Activated naive CD8-positive, alpha-beta T cell treated with anti-CD3 and anti-CD28 coated beads, Interleukin-2, amount 50 U/mL, for 24 hours (primary cell): ENCODE data around the gene SETD1B.

Source experiments
- ATAC-seq: fragments of 150-1000 bp; cut with Tn5 transposase; one replicate; pipeline ENCODE4 v1.10.0; 2021
- DNase-seq: peaks from one replicate; pipeline ENCODE4 v3.0.0; 2021
- H3K27ac Mint-ChIP-seq: one replicate; pipeline ENCODE4 v1.8.0; 2021; ENCODE audit warnings: mild to moderate bottlenecking, mixed read lengths
- H3K27me3 Mint-ChIP-seq: one replicate; pipeline ENCODE4 v1.8.0; 2021; ENCODE audit warnings: mixed read lengths
- H3K36me3 Mint-ChIP-seq: one replicate; pipeline ENCODE4 v1.8.0; 2021; ENCODE audit warnings: low read depth, mixed read lengths
- H3K4me1 Mint-ChIP-seq: one replicate; pipeline ENCODE4 v1.8.0; 2021; ENCODE audit warnings: mixed read lengths
- H3K4me3 Mint-ChIP-seq: one replicate; pipeline ENCODE4 v1.8.0; 2021; ENCODE audit warnings: mild to moderate bottlenecking, moderate library complexity, mixed read lengths
- H3K9me3 Mint-ChIP-seq: one replicate; pipeline ENCODE4 v1.8.0; 2021; ENCODE audit warnings: mixed read lengths

The SETD1B gene

DNA sequence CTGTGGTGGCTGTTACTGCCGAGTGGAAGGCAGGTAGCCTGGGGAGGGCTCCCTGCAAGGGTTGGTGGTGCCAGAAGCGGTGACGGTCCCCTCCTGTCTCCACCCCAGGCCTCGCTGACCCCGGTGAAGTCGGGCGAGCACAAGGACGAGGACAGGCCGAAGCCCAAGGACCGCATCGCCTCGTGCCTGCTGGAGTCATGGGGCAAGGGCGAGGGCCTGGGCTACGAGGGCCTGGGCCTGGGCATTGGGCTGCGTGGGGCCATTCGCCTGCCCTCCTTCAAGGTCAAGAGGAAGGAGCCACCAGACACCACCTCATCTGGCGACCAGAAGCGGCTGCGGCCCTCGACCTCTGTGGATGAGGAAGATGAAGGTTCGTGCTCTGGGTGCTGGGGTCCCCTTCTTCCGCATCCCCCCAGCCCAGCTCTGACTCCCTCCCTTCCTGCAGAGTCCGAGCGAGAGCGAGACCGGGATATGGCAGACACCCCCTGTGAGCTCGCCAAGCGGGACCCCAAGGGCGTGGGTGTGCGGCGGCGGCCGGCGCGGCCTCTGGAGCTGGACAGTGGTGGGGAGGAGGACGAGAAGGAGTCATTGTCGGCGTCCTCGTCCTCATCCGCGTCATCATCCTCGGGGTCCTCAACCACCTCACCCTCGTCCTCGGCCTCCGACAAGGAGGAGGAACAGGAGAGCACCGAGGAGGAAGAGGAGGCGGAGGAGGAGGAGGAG, 13.3 kb downstream of the SETD1B start:
- Mint-ChIP-seq H3K27me3 (no peaks in the 10 kb centered on the region), H3K9me3 (no peaks in the 10 kb centered on the region), H3K4me3 (no peak overlapping the region), H3K36me3 (peaks cover 23% of the 10 kb centered on the region), H3K27ac (no peak overlapping the region), H3K4me1 (peaks cover 16% of the 10 kb centered on the region)
- DNase-seq (no peak), ATAC-seq (no peak)

DNA sequence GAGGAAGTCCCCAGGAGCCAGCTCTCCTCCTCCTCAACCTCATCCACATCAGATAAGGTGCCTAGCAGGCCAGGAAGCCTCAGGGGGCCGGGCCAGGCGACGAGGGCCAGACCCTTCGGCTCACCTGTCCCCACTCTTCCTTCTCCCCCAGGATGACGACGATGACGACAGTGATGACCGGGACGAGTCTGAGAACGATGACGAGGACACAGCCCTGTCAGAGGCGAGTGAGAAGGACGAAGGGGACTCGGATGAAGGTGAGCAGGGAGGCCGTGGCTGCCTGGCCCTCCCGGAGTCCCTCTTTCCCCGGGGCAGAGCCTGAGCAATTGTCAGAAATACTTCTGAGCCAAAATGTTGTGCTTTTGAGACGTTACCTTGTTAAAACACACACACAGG, 13.8 kb downstream of the SETD1B start:
- DNase-seq = no peak
- no peak for ATAC-seq
- Mint-ChIP-seq H3K9me3 (no peaks in the 10 kb centered on the region), H3K4me1 (peaks cover 11% of the 10 kb centered on the region), H3K36me3 (peaks cover 23% of the 10 kb centered on the region), H3K4me3 (no peak overlapping the region), H3K27ac (no peak overlapping the region), H3K27me3 (no peaks in the 10 kb centered on the region)

DNA sequence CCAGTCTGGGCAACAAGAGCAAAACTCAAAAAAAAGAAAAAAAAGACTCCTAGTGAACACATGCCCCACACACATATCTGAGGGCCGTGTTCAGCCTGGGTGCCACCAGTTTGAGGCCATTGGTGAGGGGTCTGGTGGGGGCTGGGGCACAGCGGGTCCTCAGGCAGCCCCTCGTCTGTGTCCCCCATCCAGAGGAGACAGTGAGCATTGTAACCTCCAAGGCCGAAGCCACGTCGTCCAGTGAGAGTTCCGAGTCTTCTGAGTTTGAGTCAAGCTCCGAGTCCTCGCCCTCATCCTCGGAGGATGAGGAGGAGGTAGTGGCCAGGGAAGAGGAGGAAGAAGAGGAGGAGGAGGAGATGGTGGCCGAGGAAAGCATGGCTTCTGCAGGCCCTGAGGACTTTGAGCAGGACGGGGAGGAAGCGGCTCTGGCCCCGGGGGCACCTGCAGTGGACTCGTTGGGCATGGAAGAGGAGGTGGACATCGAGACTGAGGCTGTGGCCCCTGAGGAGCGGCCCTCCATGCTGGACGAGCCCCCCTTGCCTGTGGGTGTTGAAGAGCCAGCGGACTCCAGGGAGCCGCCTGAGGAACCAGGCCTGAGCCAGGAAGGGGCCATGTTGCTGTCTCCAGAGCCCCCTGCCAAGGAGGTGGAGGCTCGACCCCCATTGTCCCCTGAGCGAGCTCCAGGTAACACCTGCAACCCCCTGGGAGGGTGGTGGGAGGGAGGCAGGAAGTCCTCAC, 15.6 kb downstream of the SETD1B start:
- no peak overlapping the region for H3K27ac Mint-ChIP-seq
- peaks cover 21% of the 10 kb centered on the region for H3K36me3 Mint-ChIP-seq
- no peaks in the 10 kb centered on the region for H3K4me1 Mint-ChIP-seq
- H3K4me3 Mint-ChIP-seq = no peak overlapping the region
- ATAC-seq = no peak
- H3K27me3 Mint-ChIP-seq = no peaks in the 10 kb centered on the region
- no peaks in the 10 kb centered on the region for H3K9me3 Mint-ChIP-seq
- DNase-seq = no peak

DNA sequence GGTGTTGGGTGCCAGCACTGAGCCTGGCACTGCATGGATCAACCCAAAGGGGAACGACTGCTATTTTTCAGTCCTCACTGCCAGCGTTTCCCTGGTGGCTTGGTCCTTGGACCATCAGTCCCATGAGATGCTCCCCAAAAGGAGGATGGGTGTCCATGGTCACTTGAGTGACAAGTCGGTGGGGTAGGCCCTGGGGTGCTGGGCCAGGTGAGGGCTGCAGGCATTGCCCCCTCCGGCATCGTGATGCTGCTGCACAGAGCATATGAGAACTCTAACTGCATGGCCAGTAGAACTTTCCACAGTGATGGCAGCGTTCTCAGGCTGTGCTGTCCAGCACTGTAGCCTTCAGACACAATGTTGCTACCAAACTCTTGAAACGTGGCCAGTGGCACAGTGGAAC, 16.2 kb downstream of the SETD1B start:
- H3K27me3 Mint-ChIP-seq = no peaks in the 10 kb centered on the region
- peaks cover 25% of the 10 kb centered on the region for H3K36me3 Mint-ChIP-seq

DNA sequence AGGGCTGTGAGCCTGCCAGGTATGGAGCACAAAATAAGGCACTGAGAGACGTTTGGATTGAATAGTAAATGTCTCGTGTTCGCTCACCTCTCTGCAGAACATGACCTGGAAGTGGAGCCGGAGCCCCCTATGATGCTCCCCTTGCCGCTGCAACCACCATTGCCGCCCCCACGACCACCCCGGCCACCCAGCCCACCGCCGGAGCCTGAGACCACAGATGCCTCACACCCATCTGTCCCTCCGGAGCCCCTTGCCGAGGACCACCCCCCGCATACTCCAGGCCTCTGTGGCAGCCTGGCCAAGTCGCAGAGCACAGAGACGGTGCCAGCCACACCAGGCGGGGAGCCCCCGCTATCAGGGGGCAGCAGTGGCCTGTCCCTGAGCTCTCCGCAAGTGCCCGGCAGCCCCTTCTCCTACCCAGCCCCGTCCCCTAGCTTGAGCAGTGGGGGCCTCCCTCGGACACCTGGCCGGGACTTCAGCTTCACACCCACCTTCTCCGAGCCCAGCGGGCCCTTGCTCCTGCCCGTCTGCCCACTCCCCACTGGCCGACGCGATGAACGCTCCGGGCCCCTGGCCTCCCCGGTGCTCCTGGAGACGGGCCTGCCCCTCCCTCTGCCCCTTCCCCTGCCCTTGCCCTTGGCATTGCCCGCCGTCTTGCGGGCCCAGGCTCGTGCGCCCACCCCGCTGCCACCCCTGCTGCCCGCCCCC, 18.7 kb downstream of the SETD1B start:
- H3K27ac Mint-ChIP-seq = no peak overlapping the region
- peaks cover 27% of the 10 kb centered on the region for H3K36me3 Mint-ChIP-seq
- H3K9me3 Mint-ChIP-seq = no peaks in the 10 kb centered on the region

More for the DNA sequence above, 16.2 kb downstream of the SETD1B start:
- Mint-ChIP-seq H3K4me3 (no peak overlapping the region), H3K27ac (no peak overlapping the region), H3K9me3 (no peaks in the 10 kb centered on the region), H3K4me1 (no peaks in the 10 kb centered on the region)
- DNase-seq (no peak), ATAC-seq (no peak)

DNA sequence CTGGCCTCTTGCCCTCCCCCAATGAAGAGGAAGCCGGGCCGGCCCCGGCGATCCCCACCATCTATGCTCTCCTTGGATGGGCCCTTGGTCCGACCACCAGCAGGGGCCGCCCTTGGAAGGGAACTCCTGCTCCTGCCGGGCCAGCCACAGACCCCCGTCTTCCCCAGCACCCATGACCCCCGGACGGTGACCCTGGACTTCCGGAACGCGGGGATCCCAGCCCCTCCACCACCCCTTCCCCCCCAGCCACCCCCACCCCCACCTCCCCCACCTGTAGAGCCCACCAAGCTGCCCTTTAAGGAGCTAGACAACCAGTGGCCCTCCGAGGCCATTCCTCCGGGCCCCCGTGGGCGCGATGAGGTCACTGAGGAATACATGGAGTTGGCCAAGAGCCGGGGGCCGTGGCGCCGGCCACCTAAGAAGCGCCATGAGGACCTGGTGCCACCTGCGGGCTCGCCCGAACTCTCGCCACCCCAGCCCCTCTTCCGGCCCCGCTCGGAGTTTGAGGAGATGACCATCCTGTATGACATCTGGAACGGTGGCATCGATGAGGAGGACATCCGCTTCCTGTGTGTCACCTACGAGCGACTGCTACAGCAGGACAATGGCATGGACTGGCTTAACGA, 19.4 kb downstream of the SETD1B start:
- ATAC-seq (no peak), DNase-seq (no peak)
- Mint-ChIP-seq H3K4me3 (no peak overlapping the region), H3K27me3 (no peaks in the 10 kb centered on the region), H3K36me3 (peaks cover 24% of the 10 kb centered on the region), H3K9me3 (no peaks in the 10 kb centered on the region), H3K4me1 (peaks cover 2% of the 10 kb centered on the region), H3K27ac (no peak overlapping the region)

More for the DNA sequence above, 18.7 kb downstream of the SETD1B start:
- peaks cover 2% of the 10 kb centered on the region for H3K4me1 Mint-ChIP-seq
- no peak for ATAC-seq
- no peaks in the 10 kb centered on the region for H3K27me3 Mint-ChIP-seq
- DNase-seq = no peak
- H3K4me3 Mint-ChIP-seq = no peak overlapping the region

DNA sequence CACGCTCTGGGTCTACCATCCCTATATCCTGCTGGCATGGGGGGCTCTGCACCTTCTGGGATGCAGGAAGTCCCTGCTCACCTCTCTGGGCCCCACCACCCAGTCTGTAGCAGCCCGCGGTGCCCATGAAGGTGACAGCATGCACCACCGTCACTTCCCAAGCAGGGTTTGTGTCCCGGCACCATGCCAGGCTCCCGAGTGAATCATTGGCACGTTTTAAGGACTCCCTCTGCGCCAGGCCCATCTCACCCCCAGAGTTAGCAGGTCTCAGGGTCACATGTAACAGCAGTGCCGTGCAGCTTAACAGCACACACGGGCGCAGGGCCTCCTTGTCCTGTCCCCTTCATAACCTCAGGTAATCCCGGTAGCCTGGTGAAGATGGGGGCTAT, 19.9 kb downstream of the SETD1B start:
- H3K4me3 Mint-ChIP-seq = no peak overlapping the region
- ATAC-seq (no peak), DNase-seq (no peak)
- peaks cover 2% of the 10 kb centered on the region for H3K4me1 Mint-ChIP-seq
- H3K27ac Mint-ChIP-seq = no peak overlapping the region
- H3K36me3 Mint-ChIP-seq = peaks cover 29% of the 10 kb centered on the region
- H3K9me3 Mint-ChIP-seq = no peaks in the 10 kb centered on the region
- no peaks in the 10 kb centered on the region for H3K27me3 Mint-ChIP-seq

DNA sequence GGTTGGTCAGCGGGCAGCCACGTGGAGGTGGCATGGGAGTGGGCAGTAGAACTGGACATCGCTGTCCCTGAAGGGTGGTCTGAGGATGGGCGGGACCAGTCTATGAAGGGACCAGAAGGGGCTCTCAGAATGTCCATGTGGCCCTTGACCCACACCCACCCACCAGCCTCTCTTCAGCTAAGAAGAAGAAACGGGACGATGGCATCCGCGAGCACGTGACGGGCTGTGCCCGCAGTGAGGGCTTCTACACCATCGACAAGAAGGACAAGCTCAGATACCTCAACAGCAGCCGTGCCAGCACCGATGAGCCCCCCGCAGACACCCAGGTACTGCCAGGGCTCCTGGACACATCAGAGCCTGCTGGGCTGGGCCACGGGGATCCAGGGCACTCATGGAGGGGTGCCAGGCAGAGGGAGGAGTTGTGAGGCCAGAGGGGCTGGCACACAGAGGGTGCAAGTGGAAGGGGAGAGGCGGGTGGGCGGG, 21.3 kb downstream of the SETD1B start:
- H3K9me3 Mint-ChIP-seq = no peaks in the 10 kb centered on the region
- peaks cover 31% of the 10 kb centered on the region for H3K36me3 Mint-ChIP-seq
- no peaks in the 10 kb centered on the region for H3K27me3 Mint-ChIP-seq
- no peak for ATAC-seq
- no peak overlapping the region for H3K27ac Mint-ChIP-seq
- no peak for DNase-seq
- peaks cover 2% of the 10 kb centered on the region for H3K4me1 Mint-ChIP-seq
- H3K4me3 Mint-ChIP-seq = no peak overlapping the region

DNA sequence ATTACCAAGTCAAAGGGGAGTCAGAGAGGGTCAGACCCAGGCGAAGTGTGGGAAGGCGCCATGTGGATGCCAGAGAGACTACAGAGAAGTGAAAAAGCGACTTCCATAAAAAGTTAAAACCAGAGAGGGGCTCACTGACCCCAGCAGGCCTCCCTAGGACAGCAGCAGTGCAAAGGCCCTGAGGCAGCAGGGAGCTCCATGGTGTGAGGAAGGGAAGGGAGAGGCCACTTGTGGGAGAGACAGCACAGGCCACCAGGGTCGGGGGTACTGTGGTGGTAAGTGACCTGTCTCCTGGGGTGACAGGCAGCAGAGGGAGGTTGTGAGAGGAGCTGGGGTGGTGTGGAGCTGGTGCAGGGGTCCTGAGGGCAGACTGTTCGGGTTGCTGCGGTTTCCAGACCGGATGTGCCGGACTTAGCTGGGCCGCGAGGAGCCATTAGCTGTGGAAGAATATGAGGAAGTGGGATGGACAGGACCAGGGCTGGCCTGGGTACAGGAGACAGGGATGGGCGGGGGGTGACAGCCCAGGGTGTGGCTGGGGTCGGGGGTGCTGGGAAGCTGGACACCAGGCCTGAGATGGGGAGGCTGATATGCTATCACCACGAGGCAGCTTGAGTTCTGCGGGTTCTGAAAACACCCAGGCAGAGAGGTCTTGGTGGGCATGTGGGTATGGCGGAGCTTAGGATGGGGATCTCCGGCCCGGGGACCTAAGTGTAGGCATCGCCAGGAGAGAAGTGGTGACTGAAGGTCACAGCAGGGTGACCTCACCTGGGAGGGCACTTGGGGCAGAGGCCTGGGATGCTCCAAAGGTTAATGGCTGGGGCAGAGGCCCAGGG, 22.7 kb downstream of the SETD1B start:
- no peak for ATAC-seq
- H3K36me3 Mint-ChIP-seq = peaks cover 32% of the 10 kb centered on the region

DNA sequence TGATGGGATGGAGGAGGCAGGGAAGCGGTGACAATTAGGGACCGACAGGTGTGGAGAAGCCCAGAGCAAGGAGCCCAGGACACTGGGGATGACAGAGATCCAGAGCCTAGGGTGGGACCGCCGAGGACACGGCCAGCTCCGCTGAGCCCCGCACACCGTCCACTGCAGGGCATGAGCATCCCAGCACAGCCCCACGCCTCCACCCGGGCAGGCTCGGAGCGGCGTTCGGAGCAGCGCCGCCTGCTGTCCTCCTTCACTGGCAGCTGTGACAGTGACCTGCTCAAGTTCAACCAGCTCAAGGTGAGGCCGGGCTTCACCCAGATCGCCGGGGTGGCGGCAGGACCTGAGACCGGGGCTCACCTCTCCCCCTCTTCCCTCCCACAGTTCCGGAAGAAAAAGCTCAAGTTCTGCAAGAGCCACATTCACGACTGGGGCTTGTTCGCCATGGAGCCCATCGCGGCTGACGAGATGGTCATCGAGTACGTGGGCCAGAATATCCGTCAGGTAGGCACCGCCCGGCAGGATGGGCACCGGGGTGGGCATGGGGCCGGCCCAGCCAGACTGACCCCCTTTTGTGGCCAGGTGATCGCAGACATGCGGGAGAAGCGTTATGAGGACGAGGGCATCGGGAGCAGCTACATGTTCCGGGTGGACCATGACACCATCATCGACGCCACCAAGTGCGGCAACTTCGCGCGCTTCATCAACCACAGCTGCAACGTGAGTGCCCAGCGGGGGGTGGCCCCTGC, 23.7 kb downstream of the SETD1B start:
- no peak overlapping the region for H3K27ac Mint-ChIP-seq
- no peaks in the 10 kb centered on the region for H3K9me3 Mint-ChIP-seq
- H3K4me3 Mint-ChIP-seq = no peak overlapping the region
- peaks cover 2% of the 10 kb centered on the region for H3K4me1 Mint-ChIP-seq
- DNase-seq = no peak
- H3K36me3 Mint-ChIP-seq = peaks cover 37% of the 10 kb centered on the region
- H3K27me3 Mint-ChIP-seq = no peaks in the 10 kb centered on the region
- no peak for ATAC-seq

More for the DNA sequence above, 22.7 kb downstream of the SETD1B start:
- no peak for DNase-seq
- H3K4me3 Mint-ChIP-seq = no peak overlapping the region
- H3K9me3 Mint-ChIP-seq = no peaks in the 10 kb centered on the region
- H3K27ac Mint-ChIP-seq = peak overlapping the region; percentile 30
- peaks cover 2% of the 10 kb centered on the region for H3K4me1 Mint-ChIP-seq
- H3K27me3 Mint-ChIP-seq = no peaks in the 10 kb centered on the region

DNA sequence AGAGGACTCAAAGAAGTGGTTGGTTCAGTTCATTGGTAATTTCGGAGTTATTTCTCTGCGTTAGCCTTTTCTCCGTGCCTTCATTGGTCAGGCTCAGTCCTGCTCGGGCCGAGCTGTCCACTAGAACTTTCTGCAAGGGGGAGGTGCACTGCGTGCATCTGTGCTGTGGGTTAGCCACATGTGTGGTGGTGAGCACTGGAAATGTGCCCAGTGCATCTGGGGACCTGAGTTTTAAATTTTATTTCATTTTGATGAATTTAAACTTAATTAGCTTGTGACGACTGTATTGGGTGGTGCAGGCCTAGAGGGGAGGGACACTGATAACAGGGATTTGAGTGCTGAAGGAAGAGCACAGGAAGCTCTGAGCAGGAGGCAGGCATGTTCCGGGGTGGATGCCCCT, 24.5 kb downstream of the SETD1B start:
- no peak overlapping the region for H3K4me3 Mint-ChIP-seq
- peaks cover 37% of the 10 kb centered on the region for H3K36me3 Mint-ChIP-seq
- peaks cover 6% of the 10 kb centered on the region for H3K4me1 Mint-ChIP-seq
- no peaks in the 10 kb centered on the region for H3K9me3 Mint-ChIP-seq
- H3K27me3 Mint-ChIP-seq = no peaks in the 10 kb centered on the region
- no peak overlapping the region for H3K27ac Mint-ChIP-seq
- no peak for DNase-seq
- ATAC-seq = no peak

DNA sequence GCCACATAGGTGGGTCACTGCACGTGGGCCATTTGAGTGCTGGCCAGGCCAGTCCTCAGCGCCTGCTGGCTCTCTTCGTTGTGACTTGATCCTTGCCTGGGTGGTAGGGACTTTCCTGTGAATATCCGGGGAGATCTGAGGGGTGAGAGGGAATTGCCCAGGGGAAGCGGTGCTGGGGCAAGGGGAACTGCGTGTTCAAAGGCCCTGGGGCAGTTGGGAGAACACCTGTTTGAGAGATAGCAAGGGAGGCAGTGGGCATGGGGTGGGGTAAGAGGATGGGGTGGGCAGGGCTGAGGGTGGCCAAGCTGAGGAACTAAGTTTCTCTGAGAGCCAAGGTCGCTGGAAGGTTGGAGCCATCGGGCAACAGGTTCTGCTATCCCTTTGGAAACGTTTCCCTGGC, 25.0 kb downstream of the SETD1B start:
- Mint-ChIP-seq H3K27me3 (no peaks in the 10 kb centered on the region), H3K36me3 (peaks cover 32% of the 10 kb centered on the region), H3K4me1 (peaks cover 6% of the 10 kb centered on the region), H3K27ac (peak overlapping the region; percentile 52), H3K9me3 (no peaks in the 10 kb centered on the region), H3K4me3 (no peak overlapping the region)
- DNase-seq = no peak
- ATAC-seq = no peak

DNA sequence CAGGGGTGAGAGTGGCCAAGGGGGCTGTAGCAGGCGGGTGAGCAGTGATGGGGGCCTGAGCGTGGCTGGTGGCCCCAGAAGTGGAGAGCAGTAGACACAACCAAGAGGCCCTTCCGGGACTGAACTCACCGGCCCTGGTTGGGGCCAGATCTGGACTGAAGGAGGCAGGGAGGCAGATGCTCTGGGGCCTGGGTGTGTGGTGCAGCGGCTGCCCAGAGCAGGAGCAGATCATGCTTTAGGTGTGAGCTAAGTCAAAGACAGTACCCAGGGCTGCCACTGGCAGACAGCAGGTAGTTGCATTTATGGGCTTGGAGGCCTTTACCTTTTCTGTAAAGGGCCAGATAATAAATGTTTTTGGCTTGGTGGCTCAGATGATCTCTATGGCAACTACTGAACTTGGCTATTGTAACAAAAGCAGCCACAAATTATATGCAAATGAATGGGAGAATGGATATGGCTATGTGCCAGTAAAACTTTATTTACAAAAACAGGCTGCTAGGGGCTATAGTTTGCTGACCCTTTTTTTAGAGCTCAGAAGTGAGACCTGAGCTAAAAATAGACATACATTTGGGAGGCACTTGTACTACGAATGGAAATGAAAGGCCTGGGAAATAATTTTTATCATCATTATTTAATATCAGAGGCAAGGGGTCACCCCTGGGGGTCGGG, 25.6 kb downstream of the SETD1B start:
- peak overlapping the region; percentile 52 for H3K27ac Mint-ChIP-seq

More for the DNA sequence above, 25.6 kb downstream of the SETD1B start:
- Mint-ChIP-seq H3K9me3 (no peaks in the 10 kb centered on the region), H3K4me3 (no peak overlapping the region), H3K27me3 (no peaks in the 10 kb centered on the region), H3K36me3 (peaks cover 32% of the 10 kb centered on the region), H3K4me1 (peaks cover 6% of the 10 kb centered on the region)
- DNase-seq (no peak), ATAC-seq (no peak)
